Measurements from ENCODE around the gene SKAP1.

SKAP1 gene

DNA sequence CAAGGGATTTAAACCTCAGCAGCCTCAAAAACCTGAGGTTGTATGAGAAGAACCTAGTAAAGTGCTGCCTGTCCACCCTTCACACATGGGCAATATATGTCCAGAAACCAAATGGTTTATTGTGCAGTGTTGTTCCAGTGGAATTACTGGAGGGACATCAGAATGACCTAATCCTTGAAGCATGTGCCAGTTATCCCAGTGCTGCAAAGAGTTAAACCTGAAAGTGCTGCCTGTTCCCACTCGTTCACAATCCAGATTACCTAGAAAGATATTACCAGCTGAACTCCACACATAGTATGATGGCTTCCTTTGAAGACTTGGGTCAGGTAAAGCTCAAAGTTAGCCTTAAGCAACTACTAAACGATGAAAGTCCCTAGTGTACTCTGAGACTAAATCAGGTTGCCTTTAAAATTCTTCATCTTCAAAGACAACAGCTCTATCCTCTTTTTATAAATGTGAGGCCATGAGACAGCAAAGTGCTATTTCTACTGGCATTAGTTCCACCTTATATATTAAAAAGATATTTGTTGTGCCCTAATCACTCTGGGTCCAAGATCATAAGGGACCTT lies 189.4 kb downstream of the SKAP1 start:
- TF ChIP-seq, protein P1, sequence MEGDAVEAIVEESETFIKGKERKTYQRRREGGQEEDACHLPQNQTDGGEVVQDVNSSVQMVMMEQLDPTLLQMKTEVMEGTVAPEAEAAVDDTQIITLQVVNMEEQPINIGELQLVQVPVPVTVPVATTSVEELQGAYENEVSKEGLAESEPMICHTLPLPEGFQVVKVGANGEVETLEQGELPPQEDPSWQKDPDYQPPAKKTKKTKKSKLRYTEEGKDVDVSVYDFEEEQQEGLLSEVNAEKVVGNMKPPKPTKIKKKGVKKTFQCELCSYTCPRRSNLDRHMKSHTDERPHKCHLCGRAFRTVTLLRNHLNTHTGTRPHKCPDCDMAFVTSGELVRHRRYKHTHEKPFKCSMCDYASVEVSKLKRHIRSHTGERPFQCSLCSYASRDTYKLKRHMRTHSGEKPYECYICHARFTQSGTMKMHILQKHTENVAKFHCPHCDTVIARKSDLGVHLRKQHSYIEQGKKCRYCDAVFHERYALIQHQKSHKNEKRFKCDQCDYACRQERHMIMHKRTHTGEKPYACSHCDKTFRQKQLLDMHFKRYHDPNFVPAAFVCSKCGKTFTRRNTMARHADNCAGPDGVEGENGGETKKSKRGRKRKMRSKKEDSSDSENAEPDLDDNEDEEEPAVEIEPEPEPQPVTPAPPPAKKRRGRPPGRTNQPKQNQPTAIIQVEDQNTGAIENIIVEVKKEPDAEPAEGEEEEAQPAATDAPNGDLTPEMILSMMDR (IDR thresholded peaks at IDR 0.05; ENCODE audit: low read length, missing control alignments): no peak
- peak; percentile 39 for DNase-seq (ENCODE audit: low read depth)

DNA sequence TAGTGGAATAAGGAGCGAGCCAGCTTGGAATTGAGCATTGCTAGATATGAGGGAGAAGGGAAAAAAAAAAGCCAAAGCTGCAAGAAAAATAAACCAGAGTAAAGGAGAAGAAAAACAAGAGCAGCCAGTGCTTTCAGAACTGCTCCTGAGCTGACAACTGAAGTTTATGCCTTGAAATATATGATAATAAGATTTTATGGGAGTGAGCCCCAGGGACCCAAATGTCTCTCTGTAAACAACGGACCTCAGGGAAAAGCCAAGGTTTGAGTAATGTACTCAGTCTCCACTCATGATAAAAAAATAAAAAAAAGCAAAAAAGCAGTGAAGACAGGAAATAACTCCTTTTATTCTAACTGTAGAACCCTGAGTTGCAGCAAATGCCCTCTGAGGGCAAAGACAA lies 189.9 kb downstream of the SKAP1 start:
- peak; percentile 18 for DNase-seq (ENCODE audit: low read depth)
- TF ChIP-seq, protein P1 (IDR thresholded peaks at IDR 0.05; ENCODE audit: low read length, missing control alignments): no peak
- H3K4me3 ChIP-seq (replicated peaks; ENCODE audit: low read depth, low read length): no peak overlapping the region

More for the DNA sequence above, 189.4 kb downstream of the SKAP1 start:
- no peak overlapping the region for H3K4me3 ChIP-seq (replicated peaks; ENCODE audit: low read depth, low read length)

GRCh38 chr17:48239603-48239995 lies 190.4 kb downstream of the SKAP1 start:
- H3K4me3 ChIP-seq (replicated peaks; ENCODE audit: low read depth, low read length): no peak overlapping the region
- no peak for DNase-seq (ENCODE audit: low read depth)
- TF ChIP-seq, protein P1 (IDR thresholded peaks at IDR 0.05; ENCODE audit: low read length, missing control alignments): no peak

DNA sequence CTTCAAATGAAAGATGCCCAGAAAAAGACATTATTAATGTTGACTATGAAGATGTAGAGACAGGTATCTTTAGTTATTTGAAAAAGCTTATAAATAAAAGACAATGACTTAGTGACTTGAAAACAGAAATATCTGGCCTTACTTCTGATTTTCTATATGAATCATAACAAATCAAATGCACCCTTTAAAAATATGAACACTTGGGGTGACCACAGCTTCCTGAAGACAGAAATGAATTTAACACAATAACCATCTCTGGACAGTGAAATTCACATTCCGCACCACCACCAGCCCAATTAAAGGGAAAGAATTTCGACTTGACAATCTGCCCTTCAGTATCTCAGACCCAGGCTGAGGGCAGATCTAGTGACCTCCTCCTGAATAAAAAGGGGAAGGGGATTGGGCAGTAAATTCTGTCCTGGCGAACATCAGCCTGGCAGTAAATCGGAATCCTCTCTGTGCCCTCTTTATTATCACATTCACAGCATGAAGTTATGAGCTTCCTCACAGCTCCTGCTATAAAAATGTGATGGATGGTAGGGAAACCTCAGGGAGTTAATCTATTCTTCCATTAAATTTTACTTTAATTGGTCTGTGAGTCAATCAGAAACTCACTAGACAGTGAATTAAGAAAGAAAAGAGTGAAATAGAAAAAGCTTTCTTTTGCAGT lies 190.9 kb downstream of the SKAP1 start:
- TF ChIP-seq, protein P1 (IDR thresholded peaks at IDR 0.05; ENCODE audit: low read length, missing control alignments): no peak
- no peak for DNase-seq (ENCODE audit: low read depth)
- H3K4me3 ChIP-seq (replicated peaks; ENCODE audit: low read depth, low read length): no peak overlapping the region

DNA sequence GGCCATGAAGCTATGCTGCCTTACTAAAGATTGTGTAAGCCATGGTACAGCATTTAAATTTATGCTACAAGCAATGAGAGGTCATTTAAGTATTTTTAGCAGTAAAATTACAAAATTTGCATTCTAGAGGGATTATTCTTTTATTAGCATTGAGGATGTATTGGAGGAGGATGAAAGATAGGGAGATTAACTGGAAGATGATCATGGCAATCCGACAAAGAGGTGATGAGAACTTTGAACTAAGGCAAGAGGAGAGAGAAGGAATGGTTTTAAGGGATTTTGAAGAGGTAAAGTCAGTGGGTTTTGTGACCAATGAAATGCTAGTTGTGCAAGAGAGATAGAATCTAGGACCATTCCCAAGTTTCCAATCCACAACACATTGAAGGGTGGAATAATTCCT lies 192.6 kb downstream of the SKAP1 start:
- no peak for DNase-seq (ENCODE audit: low read depth)
- no peak overlapping the region for H3K4me3 ChIP-seq (replicated peaks; ENCODE audit: low read depth, low read length)
- TF ChIP-seq, protein P1 (IDR thresholded peaks at IDR 0.05; ENCODE audit: low read length, missing control alignments): no peak

DNA sequence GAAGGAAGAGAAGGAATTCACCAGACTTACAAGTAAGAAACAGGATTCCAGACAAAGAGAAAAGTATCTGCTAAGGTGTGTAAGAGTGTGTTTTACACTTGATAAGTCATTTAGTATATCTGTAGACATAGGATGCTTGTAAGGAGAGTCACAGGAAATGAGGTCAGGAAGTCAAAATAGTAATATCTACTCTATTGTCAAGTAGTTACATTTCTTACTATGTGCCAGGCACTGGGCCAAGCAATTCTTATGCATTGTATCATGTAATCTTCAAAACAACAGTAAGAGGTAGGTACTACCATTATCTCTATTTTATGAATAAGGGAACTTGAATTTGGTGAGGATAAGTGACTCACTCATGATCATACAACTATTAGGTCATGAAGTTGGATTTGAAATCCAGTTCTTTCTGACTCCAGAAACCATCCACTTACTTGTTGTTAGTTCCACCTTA lies 193.3 kb downstream of the SKAP1 start:
- TF ChIP-seq, protein P1 (IDR thresholded peaks at IDR 0.05; ENCODE audit: low read length, missing control alignments): no peak
- H3K4me3 ChIP-seq (replicated peaks; ENCODE audit: low read depth, low read length): no peak overlapping the region
- DNase-seq (ENCODE audit: low read depth): peak; percentile 91

DNA sequence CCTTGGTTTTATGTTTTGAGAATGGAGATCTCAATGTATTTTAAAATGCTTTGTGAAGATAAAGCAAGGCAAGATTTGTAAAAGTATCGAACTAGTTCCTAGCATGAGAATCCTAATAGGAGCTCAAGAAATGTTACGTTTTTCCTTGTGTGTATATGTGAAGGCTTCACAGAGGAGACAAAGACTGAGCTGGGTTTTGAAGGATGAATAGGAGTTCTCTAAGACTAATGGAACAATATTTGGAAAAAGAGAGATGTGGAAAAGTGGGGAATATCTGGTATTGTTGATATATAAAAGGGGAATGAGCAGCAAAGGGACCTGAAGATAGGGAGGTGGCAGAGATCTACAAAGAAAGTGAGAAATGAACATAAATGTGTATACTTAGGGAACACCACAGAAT lies 195.1 kb downstream of the SKAP1 start:
- no peak for DNase-seq (ENCODE audit: low read depth)
- no peak overlapping the region for H3K4me3 ChIP-seq (replicated peaks; ENCODE audit: low read depth, low read length)
- TF ChIP-seq, protein P1 (IDR thresholded peaks at IDR 0.05; ENCODE audit: low read length, missing control alignments): no peak

All from fibroblast of pulmonary artery (primary cell).